GM12873 (cell line): Measurements from ENCODE around the gene POLN.

Experiments
- TF ChIP-seq, protein P1 (sequence below): IDR thresholded peaks from 2 replicates; pipeline ENCODE4 v1.5.1; 2012; ENCODE audit warnings: low read depth, mild to moderate bottlenecking, moderate library complexity, low read length, control low read depth; ENCODE audit not compliant: insufficient read depth; ENCODE audit errors: missing control alignments

POLN gene

DNA sequence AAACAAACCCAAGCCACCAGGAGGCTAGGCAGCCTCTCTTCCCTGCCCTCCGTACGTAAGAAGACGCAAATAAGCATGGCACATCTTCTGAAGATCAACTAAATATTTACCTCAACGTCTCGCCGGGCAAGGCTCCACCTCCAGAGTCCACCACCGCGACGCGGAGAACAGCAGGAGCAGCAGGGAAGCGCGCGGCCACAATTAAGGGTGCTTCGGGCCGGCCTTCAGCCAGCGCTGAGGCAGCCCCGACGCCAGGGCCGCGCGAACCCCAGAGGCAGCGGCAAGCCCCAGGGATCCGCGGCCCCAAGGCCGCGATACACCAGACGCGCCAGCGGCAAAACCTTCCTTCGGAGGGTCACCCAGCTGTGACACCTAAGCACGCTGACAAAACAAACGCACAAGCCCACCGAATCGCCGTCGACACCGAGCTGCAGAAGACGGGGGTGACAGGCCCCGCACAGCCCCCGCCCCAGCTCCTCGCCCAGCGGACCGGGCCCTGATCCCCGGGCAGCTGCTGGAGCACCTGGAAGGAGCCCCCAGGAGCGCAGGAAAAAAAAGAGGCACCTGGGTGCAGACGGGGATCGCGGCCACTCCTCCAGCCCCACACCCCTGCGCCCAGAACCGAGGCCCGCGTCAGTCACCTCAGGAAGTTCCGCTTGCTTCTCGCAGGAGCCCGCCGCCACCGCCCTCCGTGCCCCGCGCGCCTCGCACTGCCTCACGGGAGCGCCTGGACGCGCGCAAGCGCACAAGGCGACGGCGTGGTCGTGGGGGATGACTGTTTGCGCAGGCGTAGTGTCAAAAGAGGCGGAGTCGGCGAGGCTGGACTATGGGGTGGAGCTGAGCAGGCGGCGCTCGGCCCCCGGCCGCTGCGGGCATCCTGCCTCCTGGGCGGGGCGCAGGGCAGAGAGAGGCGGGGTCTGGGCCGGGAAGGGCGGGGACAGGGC lies at the start of gene POLN, which contains the start of gene HAUS3:
POLN (minus strand) TSS at position 712 of the 944 bp plus-strand sequence. CDS start 12,890 bp downstream, outside the sequence.
HAUS3 (minus strand) TSS at position 712 of the 944 bp plus-strand sequence. CDS start 1,175 bp downstream, outside the sequence.
- TF ChIP-seq, protein P1, sequence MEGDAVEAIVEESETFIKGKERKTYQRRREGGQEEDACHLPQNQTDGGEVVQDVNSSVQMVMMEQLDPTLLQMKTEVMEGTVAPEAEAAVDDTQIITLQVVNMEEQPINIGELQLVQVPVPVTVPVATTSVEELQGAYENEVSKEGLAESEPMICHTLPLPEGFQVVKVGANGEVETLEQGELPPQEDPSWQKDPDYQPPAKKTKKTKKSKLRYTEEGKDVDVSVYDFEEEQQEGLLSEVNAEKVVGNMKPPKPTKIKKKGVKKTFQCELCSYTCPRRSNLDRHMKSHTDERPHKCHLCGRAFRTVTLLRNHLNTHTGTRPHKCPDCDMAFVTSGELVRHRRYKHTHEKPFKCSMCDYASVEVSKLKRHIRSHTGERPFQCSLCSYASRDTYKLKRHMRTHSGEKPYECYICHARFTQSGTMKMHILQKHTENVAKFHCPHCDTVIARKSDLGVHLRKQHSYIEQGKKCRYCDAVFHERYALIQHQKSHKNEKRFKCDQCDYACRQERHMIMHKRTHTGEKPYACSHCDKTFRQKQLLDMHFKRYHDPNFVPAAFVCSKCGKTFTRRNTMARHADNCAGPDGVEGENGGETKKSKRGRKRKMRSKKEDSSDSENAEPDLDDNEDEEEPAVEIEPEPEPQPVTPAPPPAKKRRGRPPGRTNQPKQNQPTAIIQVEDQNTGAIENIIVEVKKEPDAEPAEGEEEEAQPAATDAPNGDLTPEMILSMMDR: no peak

DNA sequence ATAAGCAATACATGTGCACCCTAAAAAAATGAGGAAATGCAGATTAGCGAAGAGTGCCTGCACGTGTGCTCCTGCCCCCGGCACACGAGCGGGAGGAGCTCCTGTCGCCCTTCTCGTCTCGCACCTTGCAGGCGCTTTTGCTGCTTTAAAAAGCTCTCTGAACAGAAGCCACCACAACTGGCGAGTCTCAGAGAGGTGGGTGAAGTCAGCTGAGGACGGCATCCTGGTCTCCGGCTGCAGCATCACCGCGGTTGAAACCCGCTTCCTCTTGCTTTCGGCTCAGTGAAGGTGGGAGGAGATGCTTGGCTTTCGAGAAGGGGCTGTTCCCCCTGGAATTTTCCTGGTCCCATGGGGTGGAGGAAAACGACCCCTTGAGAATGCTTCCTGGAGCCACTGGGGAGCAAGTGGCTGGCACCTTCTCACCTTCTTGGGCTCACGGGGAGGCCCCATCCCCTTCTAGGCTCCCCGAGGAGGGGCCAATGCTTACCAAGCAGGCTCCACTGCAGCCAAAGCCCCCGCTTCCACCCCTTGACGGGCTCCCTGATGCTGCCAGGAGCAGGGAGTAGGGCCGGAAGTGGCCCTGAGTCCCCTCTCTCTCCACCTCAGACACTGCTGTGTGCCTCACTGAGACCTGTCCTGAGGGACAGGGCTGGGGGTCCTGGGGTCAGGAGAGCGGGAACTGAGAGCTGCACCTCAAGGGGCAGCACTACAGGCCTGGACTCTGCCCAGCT lies 49.2 kb upstream of the POLN start:
- TF ChIP-seq, protein P1: no peak

DNA sequence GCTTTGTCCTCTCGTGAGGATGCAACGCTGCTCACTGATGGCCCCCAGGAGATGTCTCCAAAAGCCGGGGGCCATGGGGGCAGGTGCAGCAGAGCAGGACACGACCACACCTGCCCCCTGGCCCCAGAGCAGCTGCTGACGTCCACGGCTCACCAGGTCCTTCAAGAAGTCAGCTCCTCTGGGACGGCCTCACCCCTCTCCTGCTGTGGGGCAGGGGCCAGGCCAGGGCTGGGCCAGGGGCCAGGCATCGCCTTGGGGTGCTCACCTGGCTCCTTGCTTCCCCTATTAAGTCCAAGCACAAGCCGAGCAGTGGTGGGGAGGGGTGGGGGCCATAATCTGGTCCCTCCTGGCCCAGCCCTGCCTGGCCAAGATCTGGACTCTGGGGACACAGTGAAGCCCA lies 48.6 kb upstream of the POLN start:
- TF ChIP-seq, protein P1: no peak

DNA sequence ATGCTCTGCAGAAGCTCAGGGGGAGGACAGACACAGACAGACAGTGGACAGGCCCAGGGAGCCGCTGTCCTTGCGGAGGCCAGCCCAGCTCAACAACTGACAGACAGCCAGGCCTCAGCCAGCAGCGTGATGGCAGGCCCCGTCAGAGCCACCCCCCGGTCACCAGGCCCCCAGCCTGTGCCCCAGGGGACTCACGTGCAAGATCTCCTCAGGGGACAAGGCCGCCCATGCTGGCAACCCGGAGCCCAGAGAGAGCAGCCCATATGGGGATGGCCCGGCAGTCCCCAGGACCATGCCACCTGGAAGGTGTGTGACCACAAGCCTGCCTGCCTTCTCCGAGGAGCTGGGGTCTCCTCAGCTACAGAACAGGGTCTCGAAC lies 48.0 kb upstream of the POLN start:
- TF ChIP-seq, protein P1: no peak

DNA sequence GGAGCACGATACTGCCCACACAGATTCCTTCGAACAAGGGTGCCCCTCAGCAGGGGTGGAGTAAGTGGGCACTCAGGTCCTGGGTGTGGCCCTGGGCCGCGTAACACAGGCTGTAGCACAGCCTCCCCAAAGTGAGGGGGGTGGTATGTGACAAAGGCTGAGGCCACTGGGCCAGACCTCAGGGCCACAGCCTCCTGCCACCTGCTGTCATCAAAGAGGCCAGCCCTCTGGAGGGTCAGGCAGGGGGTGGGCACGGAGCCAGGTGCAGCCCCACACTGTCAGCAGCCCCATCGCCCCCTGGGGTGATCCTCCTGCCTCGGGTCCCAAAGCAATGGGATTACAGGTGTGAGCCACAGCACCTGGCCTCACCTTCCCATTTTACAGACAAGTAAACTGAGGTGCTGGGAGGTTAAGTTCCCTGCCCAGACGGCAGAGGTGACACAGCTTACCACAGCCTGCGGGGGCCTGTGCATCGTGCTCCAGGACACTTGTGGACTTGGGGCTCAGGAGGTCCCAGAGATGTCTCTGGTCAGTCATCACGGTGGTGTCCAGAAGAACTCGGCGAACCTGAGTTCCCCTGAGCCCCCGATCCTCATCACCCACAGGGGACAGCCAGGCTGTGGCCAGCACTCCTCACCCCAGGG lies 47.5 kb upstream of the POLN start:
- TF ChIP-seq, protein P1: no peak

DNA sequence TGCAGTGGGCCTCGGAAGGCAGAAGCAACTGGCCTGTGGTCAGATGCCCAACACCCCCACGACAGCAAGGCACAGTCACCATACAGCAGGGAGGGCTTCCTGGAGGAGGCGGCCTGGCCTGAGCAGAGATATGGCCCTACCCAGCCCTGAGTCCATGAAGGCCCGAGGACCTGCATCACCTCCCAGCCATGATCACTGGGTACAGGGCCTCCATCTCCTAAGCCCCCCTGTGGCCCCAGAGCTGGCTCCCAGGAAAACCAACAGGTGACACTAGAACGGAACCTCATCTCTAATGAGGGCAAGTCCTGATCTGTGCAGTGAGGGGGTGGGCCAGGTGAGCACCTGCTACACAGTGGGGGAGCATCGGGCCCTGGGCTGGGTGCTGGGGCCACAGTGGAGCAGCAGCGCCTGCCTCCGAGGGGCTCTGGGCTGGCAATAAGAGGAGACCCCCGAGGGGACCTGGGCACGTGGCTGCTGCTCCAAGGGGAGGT lies 46.2 kb upstream of the POLN start:
- TF ChIP-seq, protein P1: no peak
